Limb (tissue), 2 donors: ENCODE results near the gene AVPR1B.
"Not testable (repeated sequence)": the region's sequence is repeated elsewhere in the genome, so short reads cannot be mapped to it uniquely, and the experiment has no call there.

Experiments used
- DNase-seq, 2 donors: peaks; one replicate each; pipeline ENCODE4 v3.0.0-alpha.2; 2016; ENCODE audit errors: extremely low spot score in 2 of 2

AVPR1B gene

DNA sequence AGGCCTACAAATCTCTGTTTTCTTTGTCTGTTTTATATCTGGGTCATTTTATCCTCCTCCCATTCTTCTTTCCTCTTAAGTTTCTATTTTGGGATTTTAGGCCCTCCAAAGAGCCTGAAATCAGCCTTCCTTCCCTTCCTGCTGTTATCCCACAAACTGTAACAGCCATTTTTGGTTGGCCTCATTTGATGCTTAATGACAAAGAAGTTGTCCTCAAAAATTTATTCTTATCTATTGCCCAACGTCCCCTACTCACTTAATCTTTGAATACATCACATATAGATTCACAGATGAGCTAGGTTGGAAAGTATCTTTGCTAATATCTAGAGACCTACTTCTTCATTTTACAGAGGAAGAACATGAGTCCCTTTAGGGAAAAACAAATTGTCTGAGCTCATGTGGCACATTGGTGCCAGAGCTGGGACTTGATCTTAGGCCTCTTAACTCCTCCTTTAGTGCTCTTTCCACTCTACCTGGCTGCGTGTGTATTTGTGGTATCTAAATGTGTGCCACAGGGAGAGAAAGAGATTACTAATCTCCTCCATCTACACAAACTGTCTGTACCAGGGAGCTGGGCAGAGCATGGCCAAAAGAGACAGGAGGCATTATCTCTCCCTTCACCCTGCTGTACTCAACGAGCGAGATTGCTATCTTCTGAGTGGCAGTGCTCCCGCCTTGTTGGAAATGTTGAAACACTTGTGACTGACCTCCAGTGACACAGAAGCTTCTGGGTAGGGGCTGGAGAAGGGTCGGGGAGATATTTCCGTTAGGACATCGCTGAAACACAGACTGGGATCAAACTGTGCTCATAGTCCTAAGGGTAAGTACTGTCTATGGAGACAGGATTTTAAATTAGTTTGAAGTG lies 34.1 kb downstream of the AVPR1B start:
- no peak for DNase-seq

DNA sequence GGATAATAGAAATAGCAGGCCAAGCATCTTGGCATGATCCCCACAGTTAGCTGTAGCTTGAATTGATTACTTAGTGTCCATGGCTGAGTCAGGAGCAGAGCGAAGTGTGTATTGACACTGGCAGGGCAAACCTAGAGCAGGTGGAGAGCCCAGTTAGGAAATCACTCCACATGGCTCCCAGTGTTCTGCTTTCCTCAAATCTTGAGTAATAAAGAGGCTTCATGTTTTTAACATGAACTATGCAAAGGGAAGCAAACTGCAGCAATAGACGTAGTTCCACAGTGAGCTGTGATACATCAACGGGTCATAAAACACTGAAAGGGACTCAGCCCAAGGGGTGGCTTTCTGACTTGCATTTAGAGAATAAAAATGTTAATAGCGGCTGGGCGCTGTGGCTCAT lies 35.3 kb downstream of the AVPR1B start:
- DNase-seq: no peak

DNA sequence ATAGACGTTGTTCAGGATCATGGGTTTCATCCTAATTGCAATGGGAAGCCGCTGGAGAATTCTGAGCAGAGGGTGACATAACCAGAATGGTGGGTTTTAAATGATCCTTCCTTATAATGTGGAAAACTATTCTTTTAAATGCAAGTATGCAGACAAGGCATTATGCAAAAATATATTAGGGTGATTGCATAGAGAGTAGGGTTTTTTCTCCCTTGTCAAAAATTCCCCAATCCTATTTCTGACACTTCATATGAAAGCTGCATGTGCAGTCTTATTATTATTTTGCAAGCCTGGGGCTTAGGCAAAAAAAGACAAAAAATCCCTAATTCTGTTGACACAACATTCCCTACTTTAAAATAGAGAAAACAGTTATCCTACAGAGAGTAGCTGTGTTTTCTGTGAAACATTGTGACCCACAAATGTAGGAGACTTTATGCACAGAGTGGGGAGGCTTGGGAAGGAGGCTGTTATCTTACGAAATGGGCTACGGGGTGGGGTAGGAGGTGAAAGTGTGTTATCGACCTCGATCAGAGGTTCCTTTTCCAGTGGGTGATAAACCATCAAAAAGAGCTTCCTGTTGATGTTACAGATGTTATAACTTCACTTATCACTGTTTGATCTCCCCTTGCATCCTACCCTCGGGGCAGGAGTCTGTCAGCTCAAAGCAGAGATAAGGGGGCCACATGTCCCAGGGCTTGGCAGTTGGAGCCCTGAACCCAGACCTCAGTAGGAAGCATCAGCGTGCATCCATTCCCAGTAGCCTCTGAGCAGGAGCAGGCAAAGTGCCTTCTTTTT lies 37.0 kb downstream of the AVPR1B start:
- no peak for DNase-seq

GRCh38 chr1:206079135-206079534 lies 38.1 kb downstream of the AVPR1B start:
- DNase-seq: no peak

GRCh38 chr1:206075786-206076755 lies 41.1 kb downstream of the AVPR1B start:
- no peak for DNase-seq

DNA sequence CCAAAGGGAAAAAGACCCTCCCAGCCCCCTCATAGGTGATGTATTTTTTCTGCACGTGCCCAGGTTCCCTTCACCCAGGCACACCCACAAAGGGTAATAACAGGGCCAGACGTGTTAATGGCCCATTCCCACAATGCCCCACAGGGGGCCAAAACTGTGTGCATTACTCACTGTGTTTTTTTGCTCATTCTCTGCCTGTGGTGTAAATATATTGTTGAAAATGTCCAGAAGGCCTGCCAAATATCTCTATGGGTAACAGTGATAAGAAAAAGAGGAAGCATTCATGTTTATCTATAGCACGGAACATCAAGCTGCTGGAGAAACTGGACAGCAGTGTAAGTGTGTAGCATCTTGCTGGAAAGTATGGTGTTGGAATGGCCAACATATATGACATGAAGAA lies 42.3 kb downstream of the AVPR1B start:
- no peak for DNase-seq

GRCh38 chr1:206070627-206071304 lies 46.4 kb downstream of the AVPR1B start:
- DNase-seq: no peak

- no peak for DNase-seq
Measured at GRCh38 chr1:206068314-206068713, 48.9 kb downstream of the AVPR1B start.

GRCh38 chr1:206067486-206068227 lies 49.5 kb downstream of the AVPR1B start:
- DNase-seq: no peak

DNA sequence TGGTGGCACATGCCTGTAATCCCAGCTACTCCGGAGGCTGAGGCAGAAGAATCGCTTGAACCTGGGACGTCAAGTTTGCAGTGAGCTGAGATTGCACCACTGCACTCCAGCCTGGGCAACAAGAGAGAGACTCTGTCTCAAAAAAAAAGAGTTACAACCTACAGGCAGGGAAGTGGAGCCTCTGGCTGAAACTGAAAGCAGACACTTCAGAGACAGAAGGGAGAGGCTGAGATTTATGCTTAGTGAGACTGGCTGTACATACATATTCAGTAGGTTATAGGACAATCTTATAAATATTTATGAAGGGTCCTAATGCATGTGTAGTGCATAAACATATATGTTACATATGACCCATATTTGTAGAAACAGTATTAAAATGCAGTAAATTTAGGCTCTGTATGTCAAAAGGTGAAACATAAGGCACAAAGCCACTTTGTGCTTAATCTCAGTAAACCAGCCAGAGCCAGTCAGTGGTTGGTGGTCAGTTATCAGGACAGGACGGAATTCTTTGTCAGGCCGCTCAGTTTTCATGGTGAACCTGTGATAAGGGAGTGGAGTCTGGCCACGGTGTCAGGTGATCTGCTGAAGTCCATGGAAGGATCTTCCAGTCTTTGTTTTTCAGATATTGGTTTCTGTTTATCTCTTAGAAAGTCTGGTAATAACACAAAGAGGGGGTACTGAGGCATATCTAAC lies 50.6 kb downstream of the AVPR1B start:
- DNase-seq: no peak

GRCh38 chr1:206065547-206066145 lies 51.5 kb downstream of the AVPR1B start:
- DNase-seq: no peak

GRCh38 chr1:206064501-206064900 lies 52.7 kb downstream of the AVPR1B start:
- not testable (repeated sequence) for DNase-seq

- not testable (repeated sequence) for DNase-seq
Measured at GRCh38 chr1:206064001-206064400, 53.2 kb downstream of the AVPR1B start.

- no peak for DNase-seq
Measured at GRCh38 chr1:206062464-206062863, 54.7 kb downstream of the AVPR1B start.

DNA sequence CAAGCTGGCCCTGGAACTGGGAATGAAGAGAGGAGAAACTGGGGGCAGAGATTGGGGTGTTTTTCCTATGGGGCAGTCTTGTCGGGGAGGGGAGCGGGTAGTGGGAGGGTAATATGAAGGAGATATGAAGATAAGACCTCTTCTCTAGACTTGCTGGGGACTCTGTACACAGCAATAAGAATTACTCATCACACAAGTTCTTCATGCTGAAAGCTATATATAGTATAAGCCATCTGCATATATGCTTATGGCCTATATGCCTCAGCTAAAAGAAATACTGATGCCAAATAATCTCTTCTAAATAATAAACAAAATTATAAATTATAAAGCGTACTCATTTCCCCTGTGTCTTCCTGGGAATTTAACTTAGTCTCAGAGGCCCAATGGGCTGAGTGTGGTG lies 56.3 kb downstream of the AVPR1B start:
- no peak for DNase-seq
